GM12891 (cell line): ENCODE results near the gene TXNDC2.

Experiments used
- POLR2A ChIP-seq: IDR thresholded peaks from 2 replicates; pipeline ENCODE4 v1.6.1; 2011; ENCODE audit warnings: low read depth, low read length, control low read depth
- SPI1 ChIP-seq: IDR thresholded peaks from 2 replicates; pipeline ENCODE4 v1.6.1; 2011; ENCODE audit warnings: low read depth, low read length, control low read depth

DNA sequence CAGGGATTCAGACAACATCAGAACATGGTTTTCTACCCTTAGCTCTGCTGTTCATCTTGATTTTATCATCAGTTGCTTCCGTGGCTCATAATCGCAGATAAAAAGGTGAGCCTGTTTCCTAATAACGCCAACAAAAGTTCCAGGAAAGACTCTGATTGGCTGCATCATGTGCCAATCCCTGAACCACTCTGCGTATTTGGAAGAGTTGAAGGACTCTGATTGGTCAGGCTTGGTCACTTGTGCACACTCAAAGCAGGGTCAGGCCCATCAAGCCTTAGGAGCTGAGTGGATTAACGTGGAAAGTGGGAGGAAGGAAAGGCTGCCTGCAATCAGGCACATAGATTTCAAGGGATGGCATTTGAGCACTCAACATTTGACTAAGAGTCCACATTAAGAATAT, 11.4 kb downstream of the TXNDC2 start:
- no peak for TF ChIP-seq SPI1
- TF ChIP-seq POLR2A = no peak
